Measurements from ENCODE around the gene VCL.

Gene VCL

DNA sequence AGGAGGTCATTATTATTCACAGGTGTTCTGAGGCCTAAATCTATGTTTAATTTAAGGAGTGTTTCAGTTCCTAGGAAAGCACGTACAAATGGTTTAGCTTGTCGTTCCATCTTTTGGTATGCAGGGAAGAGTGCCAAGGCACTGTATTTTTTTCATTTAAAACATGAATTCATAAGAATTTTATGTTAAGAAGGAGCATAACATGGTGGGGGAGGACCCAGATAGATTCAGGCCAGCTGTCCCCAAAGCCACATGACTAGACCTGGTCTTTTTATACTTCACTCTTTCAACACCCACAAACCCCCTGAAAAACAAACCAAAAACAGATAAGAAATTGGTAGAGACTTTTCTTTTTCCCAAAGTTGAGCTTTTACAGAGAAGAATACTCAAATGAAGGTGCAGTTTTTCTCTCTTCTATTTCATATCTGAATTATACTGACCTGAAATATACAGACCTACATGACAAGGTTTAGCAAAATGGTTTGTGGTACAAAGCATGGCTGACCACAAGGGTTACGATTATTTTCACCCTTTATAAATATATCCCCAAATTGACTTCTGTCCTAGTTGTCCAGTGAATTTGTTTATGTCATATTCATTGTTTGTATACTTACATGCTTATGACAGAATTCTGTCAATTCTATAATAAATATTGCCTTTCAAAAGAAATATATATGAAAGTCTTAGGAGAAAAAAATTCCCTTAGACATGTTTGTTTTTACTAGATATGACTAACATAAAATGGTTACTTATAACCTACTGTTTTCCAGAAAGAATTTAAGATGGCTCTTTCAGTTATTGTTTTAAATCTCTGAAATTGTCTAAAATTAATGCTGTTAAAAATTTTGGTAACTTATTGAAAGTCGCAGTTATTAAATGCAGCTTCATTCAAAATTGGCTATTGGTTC lies 81.4 kb downstream of the VCL start:
- DNase-seq, result no peak

DNA sequence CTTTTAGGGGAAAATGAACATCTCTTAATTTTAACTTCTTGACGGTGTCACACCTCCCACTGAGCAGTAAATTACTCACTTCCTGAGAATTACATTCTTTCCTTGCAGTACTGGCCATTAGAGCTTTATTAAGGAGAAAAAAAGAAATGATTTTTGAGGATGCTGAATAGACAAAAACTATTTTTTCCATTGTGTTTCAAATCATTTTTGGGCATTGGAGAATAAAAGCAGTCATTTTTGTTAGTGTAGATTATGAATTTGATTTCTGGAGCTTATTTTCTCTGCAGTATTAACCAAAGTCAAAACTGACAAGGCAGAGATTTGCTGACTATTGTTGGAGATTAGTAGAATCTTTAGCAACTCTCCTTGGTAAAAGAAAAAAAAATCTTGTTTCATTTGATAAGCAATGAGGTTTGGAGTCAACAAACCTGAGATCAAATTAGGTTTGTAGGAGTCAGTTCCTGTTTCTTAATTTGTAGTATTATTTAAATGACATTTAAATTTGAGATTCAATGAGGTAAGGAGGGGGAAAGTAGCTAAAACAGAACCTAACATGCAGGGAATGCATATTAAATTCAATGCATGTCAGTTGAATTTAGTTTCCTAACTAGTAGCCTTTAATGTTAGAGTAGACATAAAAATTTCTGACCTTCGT lies 82.1 kb downstream of the VCL start:
- DNase-seq, result no peak

DNA sequence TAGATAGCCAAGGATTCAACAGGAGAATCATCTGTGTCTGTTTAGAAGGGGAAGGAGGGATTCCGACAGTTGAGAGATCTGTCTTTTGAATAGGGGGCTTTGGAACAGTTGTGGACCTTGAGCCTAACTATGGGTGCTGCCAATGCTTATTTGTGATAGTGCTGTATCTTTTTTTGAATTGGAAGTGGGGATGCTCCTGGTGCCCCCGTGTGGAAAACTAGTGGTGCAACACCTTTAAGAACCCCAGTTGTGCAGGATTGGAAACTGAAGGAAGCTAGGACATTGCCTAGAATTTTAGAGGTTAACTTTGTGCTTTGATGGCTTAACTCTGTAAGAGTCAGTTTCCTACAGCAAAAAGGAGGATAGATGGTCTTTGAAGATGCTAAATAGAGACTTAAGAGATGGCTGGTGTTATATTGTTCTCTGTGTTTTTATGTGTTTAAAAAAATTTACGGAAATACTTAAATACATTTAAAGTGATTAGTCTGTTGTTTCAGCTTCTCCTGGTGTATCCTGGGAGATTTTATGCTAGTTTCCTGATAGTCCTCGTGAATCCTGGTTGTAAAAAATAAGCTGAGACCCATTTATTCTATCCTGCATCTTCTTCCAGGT lies 83.4 kb downstream of the VCL start:
- peak; percentile 47 for DNase-seq

DNA sequence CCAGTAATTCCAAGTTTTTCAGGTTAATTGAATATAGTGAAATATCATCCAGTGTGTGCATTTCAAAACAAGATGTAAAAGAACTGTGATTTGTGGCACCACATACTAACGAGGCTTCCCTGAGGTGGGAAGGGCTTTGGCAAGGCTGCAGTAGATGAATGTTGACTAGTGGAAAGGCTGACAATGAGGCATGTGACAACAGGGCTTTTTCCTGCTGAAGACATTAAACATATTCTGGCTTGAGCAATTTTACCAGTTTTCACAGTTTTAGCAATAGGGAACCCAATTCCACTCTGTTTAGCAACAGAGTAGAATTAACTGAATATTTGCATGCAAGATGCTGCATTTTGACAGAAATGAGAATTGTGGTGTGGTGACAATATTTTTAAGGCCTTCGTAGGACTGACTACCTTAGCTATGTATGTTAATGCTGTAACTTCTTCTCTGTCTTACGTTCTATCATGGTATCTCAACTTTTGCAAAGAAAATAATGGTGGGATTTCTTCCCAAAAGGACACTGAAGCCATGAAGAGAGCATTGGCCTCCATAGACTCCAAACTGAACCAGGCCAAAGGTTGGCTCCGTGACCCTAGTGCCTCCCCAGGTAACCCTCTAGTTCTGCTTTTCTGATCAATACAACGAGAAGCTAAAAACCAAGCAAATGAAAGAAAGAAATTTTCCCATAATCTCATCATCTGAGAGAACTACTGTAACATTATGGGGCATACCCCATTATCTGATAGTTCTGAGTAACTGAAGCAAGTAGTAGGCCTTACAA lies 84.2 kb downstream of the VCL start:
- DNase-seq, result no peak

DNA sequence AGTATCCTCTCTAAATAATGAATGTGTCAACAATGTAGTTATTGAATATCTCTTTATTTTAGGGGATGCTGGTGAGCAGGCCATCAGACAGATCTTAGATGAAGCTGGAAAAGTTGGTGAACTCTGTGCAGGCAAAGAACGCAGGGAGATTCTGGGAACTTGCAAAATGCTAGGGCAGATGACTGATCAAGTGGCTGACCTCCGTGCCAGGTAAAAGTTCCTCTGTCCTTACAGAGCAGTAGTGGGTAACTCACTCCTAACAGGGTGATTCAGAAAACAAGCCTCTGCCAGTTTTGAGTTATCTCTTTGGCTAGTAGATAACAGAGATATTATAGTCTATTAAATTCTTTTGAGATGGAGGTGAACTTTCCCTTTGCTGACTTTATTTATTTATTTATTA lies 85.4 kb downstream of the VCL start:
- DNase-seq, result no peak

DNA sequence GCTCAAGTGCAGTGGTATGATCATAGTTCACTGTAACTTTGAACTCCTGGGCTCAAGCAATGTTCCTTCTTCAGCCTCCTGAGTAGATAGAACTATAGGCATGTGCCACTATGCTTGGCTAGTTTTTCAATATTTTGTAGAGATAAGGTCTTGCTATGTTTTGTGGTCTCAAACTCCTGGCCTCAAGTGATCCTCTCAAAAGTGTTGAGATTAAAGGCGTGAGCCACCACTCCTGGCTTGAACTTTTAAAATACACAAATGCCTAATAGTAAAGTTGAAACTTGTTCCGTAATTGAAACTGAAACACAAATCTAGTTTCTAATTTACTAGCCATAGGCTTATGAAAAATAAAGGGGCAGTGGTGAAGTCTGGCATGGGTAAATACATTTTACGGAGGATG lies 87.0 kb downstream of the VCL start:
- DNase-seq, result no peak

DNA sequence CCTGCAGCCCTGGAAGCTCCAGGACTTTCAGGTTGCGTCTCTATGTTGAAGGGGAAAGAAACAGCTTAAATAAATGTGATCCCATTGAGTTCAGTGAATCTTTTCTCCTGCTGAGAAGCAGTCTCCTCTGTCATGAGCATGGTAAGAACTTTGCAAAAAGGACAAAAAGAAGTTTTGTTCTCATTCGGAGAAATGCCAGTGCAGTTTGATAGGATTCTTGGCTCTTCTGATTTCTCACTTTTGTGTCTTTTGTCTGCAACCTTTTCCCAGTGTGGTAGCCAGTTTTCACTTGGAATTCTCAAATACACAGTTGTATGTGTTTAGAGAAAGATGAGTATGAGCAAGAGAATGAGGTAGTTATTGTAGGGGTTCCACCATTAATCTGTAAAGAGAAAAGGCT lies 88.4 kb downstream of the VCL start:
- DNase-seq, result no peak

DNA sequence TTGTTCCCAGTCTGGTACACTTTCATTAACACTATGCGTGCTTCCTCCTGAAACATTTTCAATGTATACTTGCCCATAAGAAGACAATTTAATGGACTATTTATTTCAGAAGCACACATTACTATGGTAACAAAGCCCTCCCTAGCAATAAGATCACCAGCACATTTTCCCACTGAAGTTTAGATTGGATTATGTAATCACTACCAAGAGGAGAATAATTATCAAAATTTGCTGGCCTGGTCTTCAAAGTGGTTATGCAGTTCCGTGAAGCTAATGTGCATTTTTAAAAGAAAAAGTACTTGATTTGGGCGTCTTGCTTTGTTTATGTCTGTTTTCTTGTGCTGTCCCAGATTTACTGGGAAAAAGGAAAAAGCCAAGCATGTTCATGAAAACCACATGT lies 90.8 kb downstream of the VCL start:
- no peak for DNase-seq

DNA sequence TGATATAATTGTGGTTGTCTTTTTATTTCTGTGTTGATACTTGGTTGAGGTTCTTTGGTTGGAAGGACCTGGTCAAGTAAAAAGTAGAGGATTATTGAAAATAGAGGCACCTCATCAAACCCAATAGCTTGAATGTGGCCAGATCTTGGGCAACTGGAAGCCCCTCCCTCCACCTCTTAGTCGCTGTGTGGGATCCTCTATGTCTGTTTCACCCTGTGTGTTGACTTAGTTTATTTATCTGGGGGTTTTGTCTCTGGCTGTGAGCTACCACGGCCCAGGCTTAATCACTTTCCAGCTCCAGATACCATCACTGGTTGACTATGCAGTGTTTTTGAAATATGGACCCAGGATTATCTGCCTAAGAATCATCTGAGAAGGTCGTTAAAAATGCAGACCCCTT lies 94.5 kb downstream of the VCL start:
- DNase-seq, result no peak

DNA sequence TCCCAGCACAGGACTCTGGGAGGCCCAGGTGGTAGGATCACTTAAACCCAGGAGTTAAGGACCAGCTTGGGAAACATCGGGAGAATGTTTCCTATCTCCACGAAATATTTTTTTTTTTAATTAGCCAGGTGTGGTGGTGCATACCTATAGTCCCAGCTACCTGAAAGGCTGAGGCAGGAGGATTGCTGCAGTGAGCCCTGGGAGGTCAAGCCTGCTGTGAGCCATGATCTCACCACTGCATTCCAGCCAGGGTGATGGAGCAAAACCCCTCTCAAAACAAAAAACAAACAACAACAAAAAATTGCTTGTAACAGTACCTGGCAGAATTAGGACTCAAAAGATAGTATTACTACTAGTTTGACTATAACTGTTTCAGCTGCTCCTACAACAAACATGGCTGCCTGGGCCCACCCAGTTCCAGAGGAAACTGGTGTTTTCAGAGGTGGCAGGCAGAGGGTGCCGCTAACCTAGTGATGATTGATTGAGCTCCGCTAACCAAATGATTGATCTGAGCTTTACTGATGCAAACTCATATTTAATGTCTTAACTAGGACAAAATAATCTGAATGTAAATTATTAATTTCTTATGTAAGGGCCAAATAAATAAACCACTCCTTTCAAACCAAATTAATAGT lies 95.7 kb downstream of the VCL start:
- DNase-seq, result no peak

DNA sequence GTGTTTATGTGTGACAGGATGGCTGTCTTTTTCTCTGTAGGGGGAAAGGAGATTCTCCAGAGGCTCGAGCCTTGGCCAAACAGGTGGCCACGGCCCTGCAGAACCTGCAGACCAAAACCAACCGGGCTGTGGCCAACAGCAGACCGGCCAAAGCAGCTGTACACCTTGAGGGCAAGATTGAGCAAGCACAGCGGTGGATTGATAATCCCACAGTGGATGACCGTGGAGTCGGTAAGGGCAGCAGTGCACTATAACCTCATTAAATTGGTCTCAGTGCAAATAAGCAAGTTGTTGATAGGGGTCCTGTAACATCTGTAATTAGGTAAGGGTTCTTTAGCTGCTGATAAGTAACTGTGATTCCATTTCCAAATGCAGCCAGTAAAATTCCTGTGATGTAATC lies 96.3 kb downstream of the VCL start:
- DNase-seq, result no peak

DNA sequence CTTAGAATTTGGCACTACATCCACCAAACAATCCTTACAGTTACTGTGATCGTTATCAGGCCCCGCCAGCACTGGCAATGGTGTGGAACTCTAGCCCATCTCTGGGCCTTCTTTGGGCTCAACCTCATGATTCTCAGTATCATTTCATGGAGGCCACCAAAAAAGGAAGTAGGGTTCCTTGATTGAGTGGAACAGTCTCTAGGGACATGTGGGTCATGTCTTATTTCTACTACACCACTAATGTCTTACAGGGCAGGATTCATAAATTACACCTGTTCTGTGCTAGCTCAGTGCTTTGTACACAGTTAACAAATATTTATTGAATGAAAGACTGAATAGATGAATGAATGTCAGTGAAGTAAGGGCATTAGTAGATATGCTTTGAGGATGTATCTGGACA lies 98.9 kb downstream of the VCL start:
- no peak for DNase-seq

DNA sequence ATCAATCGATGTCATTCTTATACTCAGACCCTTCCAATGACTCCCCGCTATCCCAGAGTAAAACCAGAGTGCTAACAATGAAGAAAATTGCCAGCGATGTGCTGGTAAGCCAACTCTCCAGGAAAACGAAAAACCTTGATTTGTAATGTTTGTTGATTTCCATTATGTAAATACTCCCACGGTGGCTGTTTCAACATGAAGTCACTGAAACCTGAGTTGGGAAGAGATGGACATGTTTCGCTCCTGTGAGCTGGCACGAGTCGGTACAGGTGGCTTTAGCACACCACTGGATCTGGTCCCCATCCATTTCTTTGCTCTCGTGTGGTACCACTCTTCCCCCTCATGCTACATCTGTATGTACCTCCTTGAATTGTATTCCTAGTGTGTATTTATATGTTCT lies 99.9 kb downstream of the VCL start:
- DNase-seq, result no peak

DNA sequence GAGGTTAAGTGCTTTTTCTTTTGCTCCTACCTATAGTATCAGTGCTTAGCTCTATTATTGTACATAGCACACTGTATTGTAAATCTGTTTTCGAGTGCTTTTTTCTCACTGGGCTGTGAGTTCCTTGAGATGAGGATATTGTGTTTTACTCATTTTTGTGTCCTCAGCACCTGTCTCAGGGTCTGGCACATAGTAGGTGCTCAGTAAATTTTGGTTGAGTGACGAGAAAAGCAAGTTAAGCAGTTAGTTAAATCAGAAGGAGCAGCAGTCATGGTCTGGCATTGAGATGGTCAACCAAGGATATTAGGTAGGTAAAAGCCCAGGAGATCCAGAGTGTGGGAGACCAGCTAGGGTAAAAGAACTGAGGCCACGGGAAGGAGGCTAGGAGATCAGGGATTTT lies 101.5 kb downstream of the VCL start:
- DNase-seq, result no peak

DNA sequence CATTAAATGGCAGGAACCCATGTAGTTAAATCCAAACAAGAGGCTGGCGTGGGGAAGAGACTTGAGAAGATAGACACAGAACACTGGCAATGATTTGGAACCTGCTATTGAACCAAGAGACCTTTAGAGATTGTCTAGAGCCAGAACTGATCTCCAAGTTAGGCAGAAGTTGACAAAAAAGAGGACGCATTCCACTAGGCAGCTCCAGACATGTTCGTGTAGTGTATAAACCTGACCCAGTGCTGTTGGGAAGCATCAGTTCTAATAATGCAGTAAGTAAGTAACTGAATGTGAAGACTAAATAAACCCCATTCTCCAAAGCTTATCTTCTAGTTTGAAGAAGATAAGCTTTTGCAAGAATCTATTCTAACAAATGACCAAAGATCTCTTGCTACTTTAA lies 101.9 kb downstream of the VCL start:
- no peak for DNase-seq

DNA sequence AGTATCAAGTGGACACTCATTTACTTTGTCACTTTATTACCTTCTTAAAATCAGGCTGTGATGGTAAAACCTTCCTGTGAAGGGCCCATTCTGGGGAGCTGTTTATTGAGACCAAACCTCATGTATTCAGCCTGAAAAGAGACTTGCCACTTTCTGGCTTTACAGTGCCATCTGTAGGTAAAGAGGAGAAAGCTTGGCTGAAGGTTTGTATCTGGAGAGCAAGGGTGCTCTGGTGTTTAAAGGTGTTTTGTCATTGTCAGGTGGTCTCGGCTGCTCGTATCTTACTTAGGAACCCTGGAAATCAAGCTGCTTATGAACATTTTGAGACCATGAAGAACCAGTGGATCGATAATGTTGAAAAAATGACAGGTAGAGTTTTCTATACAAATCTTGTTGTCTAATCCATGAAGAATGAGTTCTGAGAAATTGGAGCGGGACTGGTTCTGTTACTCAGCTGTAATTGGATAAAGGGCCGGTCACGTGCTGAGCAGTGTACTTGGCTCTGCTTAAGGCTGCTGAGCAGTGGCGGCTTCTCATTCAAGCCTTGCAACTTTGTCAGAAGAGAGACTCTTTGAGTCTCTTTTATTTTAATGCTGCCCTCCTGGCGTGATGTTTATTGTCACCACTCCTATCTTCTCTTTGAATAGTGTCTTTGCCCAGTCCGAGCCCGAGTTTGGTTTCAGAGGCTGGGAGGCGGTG lies 105.8 kb downstream of the VCL start:
- no peak for DNase-seq

DNA sequence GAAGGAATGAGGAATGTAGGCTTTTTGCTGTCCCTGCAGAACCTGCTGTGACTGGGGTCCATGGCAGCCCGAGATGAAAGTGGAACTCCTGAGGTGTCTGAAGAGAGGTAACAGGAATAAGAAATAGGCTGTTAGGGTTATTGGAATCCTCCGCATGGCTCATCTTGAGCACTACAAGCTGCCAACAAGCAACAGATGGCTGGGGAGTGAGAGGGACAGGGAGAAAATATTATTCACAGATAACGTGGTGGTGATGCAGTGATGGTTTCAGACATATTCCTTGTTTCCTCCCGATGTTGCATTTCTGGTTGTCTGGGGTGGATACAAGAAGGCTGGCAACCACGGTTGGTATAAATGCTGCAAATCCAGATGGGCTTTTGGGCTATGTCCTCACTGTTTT lies 106.6 kb downstream of the VCL start:
- DNase-seq, result no peak

DNA sequence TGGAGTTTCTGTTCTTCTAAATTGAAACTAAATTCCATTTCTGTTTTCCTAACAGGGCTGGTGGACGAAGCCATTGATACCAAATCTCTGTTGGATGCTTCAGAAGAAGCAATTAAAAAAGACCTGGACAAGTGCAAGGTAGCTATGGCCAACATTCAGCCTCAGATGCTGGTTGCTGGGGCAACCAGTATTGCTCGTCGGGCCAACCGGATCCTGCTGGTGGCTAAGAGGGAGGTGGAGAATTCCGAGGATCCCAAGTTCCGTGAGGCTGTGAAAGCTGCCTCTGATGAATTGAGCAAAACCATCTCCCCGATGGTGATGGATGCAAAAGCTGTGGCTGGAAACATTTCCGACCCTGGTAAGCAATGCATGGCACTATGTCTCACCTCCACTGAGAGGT lies 107.1 kb downstream of the VCL start:
- no peak for DNase-seq

DNA sequence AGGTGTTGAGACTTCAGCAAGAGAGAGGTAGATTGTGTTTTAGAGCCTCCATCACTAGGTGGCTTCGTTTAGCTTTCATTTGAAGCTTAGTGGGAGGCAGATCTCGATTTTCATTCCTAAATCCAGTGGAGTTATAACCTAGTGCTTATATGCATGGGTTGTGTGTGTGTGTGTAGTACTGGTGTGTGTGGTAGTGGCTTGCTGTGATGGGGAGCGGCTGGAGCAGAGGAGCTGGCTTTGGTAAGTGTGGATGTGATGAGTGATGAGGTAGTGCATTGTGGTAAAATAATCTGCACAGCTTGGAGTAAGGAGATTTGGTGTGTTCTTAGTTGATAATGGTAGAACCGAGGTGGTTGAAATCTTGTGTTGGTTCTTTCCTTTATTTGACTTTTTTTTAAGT lies 109.5 kb downstream of the VCL start:
- no peak for DNase-seq

DNA sequence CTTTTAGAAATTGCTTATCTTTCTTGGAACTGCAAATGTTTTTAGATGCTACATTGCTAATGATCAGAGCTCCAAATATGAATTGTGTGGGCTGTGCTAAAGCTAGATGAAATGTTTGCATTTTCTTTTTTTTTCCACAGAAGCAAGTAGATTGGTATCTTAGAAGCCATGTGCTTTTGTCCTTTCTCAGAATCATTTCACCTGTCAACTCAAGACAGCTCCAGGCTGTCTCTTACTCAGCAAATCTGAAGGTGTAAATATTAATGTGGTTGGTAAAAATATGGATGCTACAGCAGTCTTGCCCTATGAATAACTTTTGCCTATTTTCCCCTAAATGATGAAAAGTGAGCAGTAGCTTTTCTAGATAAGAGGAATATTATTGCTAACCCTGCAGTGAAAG lies 111.5 kb downstream of the VCL start:
- no peak for DNase-seq

DNA sequence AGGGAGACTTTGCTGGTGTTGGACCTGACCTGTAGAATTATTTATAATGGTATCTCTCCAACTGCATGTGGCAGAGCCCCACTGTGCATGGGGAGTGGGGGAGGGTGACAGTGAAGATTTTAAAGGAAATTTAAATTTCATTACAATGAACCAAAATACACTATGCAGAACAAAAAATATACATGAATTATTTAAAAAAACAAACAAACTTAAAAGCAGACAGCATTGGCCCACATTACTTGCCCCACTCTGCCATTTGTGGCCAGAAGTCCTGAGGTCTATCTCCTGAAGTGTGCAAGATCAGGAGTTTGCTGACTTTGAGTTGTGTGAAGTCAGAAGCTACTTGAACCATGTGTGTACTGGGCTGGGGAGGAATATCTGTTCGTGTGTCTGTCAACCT lies 112.2 kb downstream of the VCL start:
- DNase-seq, result no peak

DNA sequence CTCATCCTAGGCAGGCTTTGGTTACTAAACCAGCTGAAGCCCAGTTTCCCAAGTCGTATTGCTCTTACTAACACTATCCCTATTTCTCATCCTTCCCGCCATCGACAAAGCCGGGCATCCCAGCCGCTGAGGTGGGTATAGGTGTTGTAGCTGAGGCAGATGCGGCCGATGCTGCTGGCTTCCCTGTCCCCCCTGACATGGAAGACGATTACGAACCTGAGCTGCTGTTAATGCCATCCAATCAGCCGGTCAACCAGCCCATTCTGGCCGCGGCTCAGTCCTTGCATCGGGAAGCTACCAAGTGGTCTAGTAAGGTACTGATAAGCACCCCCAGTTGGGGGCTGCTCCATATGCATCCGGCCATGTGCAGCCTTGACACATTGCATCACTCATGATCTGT lies 113.9 kb downstream of the VCL start:
- no peak for DNase-seq

Measured in central memory CD4-positive, alpha-beta T cell (primary cell).